Fibroblast of the aortic adventitia (primary cell): ENCODE results near the gene PITPNB. TPM values are rescaled to one million over a fixed set of nuclear protein-coding genes. Genes with fewer than 3 reads are reported as not detected.
A peak's percentile ranks its signal among the peaks of the same experiment; 100 is the strongest.

ENCODE experiments used
- DNase-seq: peaks from one replicate; pipeline ENCODE4 v3.0.0-alpha.2; 2010; ENCODE audit warnings: low read depth
- H3K4me3 ChIP-seq: 2 replicates; pipeline ENCODE4 v1.5.1; 2011; ENCODE audit warnings: low read depth, mild to moderate bottlenecking, control low read depth, low read length, moderate library complexity
- CTCF ChIP-seq: IDR thresholded peaks from 2 replicates; pipeline ENCODE4 v1.5.1; 2011; ENCODE audit warnings: mild to moderate bottlenecking, low read length, control low read depth, inconsistent platforms; ENCODE audit not compliant: insufficient read depth
- total RNA-seq: library from RNA; depleted of rRNA; stranded (reverse); fragments of >200 nt; gene quantifications from 2 replicates; pipeline ENCODE4 v1.2.3, GENCODE V29; 2012; ENCODE audit warnings: low replicate concordance

The PITPNB gene
- total RNA-seq, 1 donor, result 26.8 TPM

- peak; percentile 72 for DNase-seq
- peak overlapping the region; percentile 75 for H3K4me3 ChIP-seq
- TF ChIP-seq CTCF, result peak; percentile 16
These were observed 1.1 kb upstream of the PITPNB start for GRCh38 chr22:27919942-27920755.

- H3K4me3 ChIP-seq, result peak overlapping the region; percentile 90
- DNase-seq, result peak; percentile 32
- TF ChIP-seq CTCF, result no peak
These were observed 475 bp downstream of the PITPNB start for GRCh38 chr22:27918341-27919221.

GRCh38 chr22:27915986-27916385 lies 3.1 kb downstream of the PITPNB start:
- no peak overlapping the region for H3K4me3 ChIP-seq
- DNase-seq, result no peak
- TF ChIP-seq CTCF, result no peak

GRCh38 chr22:27913162-27913741 lies 5.8 kb downstream of the PITPNB start:
- TF ChIP-seq CTCF, result no peak

GRCh38 chr22:27912101-27912500 lies 7.0 kb downstream of the PITPNB start:
- TF ChIP-seq CTCF, result no peak
- no peak for DNase-seq
- no peak overlapping the region for H3K4me3 ChIP-seq

More at GRCh38 chr22:27913162-27913741, 5.8 kb downstream of the PITPNB start:
- DNase-seq, result peak; percentile 71
- H3K4me3 ChIP-seq, result no peak overlapping the region

GRCh38 chr22:27911330-27911729 lies 7.7 kb downstream of the PITPNB start:
- TF ChIP-seq CTCF, result no peak
- no peak for DNase-seq
- H3K4me3 ChIP-seq, result no peak overlapping the region
